NCI-H226 (cell line): ENCODE measurements around the gene SIMC1.

ENCODE experiments used
- DNase-seq: peaks from one replicate; pipeline ENCODE4 v3.0.0-alpha.2; 2015

Gene SIMC1

GRCh38 chr5:176317534-176318374 is 79.5 kb downstream of the SIMC1 start:
- DNase-seq: no peak

DNA sequence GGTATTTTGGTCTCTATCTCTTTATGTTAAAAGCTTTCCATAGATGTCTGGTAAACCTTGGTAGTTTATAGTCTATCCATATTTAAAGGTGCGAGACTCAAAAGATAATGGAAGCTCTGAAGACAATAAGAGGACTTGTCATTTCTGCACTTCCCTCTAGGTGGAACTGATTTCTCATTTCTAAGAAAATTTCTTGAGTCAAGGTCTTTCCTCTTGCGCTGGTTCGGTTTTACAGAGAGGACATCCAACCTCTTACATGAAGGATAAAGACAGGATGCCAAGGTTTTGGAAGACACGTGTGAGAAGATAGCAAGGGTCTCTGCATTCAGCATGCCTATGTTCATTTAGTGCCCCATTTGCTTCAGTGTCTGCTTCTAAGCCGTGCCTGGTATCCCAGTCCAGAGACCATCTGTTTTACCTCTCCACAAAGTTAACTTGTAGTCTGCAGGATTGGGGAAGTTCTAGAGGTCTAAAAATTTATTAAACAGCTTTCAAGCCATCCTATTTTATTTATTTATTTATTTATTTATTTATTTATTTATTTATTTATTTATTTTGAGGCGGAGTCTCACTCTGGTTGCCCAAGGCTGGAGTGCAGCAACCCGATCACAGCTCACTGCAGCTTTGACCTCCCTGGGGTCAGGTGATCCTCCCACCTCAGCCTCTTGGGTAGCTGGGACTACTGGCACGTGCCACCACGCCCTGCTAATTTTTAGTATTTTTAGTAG is 81.8 kb downstream of the SIMC1 start:
- DNase-seq: no peak

DNA sequence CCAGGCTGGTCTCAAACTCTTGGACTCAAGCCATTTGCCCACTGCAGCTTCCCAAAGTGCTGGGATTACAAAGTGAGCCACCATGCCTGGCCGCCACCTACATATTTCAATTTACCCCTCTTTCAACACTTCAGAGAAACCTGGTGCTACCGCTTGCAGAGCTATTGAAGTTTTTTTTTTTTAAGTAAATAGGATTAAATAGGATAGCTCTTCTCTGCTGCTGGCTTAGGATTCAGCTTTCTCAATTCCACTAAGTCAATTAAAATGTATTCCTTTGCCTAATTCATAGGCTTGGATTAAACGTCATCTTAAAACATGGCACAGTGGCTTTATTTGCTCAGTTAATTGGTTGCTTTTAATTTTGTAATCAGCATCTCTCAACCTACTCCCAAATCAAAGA is 82.4 kb downstream of the SIMC1 start:
- no peak for DNase-seq

DNA sequence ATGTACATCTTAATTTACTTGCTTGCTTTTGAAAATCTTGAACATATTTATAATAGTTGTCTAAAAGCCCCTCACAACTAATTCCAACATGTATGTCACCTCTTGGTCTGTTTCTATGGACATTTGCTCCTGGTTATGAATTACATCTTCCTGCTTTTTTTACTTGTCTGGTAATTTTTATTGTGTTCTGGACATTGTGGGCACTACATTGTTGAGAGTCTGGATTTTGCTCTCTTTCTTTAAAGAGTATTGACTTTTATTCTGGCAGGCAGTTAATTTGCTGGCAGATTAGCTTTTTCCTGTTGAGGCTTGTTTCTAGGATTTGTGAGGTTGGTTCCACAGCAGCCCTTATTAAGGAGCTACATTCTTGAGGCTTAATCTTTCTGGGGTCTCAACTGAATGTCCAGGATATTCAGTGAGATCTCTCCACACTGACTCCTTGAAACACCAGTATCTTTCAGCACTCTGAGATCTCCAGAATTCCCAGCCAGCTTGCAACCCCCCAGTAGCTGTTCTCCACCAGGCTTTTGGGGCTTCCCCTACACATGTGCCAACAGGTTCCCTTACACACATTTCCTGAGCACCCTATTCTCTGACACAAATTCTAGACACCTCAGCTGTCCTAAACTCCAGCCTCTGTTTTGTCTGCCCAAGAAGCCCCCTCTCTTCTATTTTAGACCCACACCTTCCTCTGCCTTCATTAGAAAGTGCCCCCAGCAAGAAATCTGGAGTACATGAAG is 96.0 kb downstream of the SIMC1 start:
- DNase-seq: no peak

DNA sequence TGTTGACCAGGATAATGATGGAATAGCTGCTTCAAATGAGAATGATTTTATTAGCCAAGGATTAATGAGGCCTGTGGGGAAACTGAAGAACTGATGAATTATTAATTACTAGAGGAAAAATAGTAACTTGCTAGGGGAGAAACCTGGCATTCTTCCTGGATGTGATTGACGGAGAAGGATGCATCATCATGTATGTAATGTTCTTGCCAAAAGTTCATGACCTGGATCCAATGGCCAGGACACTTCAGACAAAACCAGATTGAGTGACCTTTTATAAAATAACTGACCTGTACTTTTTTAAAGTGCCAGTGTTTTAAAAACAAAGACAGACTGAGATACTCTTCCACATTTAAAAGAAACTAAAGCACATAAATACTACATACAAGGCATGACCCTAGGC is 99.7 kb downstream of the SIMC1 start:
- DNase-seq: no peak

- no peak for DNase-seq
Observed at GRCh38 chr5:176339304-176339703, 101.1 kb downstream of the SIMC1 start.

- DNase-seq: no peak
Observed at GRCh38 chr5:176341325-176342157, 103.3 kb downstream of the SIMC1 start.

- DNase-seq: no peak
Observed at GRCh38 chr5:176342158-176342483, 103.9 kb downstream of the SIMC1 start.

DNA sequence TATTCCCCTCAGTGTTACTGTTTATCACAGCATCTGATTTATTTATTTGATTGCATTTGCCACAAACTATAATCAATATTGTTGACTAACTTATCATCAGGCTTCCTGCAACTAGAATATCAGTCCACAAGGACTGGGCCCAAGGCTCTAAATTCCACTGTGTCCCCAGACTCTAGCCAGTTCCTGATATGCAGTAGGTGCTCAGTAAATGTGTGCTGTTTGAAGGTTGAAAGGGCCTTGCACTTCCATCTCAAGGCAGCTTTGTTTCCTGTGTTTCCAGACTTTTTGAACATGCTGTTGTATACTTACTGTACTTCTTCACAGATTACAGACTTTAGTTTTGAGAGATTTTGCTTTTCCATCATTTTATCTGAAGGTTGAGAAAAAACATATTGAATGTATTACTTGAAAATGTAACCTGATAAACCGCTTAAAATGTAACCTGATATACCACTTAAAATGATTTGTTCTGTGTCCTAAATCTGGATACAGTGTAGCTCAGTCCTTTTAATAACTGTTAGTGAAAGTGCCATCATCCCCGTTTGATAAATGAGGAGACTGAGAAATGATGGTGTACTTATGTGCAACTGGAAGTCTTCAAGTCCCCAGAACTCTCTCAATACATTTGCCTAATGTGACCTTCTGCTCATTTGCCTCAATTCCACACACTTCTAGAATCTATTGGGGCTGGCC is 104.7 kb downstream of the SIMC1 start:
- DNase-seq: no peak

DNA sequence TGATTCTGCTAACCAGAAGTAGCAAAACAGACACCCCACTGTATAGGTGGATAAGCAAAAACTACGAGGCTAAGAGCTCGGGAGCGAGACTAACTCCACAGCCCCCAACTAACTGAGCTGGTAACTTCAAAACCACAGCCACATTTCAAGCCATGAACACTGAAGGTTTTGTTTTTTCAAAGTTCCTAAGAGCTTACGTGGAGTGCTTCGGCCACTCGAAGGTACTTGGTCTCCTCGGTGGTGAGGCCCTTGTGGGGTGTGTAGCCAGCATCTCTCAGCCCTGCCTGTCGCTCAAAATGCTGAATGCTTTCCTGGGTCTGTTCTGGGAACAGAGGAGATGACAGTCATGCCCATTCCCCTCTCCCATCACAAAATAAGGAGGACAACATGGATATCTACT is 112.2 kb downstream of the SIMC1 start:
- no peak for DNase-seq

GRCh38 chr5:176352116-176352878 is 114.1 kb downstream of the SIMC1 start:
- DNase-seq: no peak

DNA sequence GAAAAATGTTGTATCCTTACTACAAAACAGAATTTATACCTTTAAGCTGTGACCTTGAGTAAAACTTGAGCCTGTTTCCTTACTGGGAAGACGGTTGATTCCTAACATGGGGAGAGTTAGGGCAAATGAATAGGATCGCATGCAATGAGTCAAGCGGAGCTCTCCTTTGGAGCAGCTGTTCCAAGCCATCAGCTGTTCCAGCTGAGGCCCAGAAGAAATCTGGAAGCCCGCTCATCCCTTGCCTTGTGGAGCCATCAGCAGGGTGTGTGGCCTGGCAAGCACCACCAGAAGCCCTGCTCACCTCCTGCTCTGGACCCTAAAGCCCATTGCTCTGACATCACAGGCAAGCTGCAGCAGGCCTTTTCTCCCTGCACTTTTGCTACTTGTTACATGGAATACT is 115.3 kb downstream of the SIMC1 start:
- no peak for DNase-seq

DNA sequence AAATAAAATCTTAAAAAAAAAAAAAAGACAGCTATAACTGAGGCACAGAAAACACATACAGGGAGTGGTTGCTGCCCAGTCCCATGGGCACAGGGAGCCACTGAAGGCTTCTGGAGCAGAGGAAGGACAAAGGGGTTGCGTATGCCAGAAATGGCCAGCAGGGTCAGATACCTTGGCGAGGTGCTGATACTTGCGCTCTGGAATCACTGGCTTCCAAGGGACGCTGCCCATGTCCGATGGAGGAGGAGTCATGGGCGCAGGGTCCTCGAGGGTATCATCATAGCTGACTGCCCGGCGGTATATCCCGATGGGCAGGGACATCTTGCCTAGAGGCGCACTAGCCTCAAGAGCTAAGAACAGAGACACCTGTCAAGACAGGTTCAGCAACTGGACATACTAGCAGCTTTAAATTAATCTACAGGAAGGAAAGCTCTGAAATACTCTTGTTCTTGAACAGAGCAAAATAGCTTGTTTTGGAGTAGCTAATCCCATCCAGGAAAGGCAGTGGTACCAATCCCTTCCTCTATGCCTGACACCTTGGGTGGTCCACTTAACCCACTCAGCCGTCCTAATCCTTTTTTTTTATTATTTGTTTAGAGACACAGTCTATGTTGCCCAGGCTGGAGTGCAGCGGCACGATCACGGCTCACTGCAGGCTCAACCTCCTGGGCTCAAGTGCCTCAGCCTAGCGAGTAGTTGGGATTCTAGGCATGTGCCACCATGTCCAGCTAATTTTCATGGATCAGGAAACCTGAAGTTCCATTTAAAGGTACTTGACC is 117.4 kb downstream of the SIMC1 start:
- DNase-seq: no peak

- DNase-seq: no peak
Observed at GRCh38 chr5:176356179-176356566, 117.9 kb downstream of the SIMC1 start.

- DNase-seq: no peak
Observed at GRCh38 chr5:176359658-176360057, 121.4 kb downstream of the SIMC1 start.

GRCh38 chr5:176360894-176361436 is 122.7 kb downstream of the SIMC1 start:
- DNase-seq: no peak

- DNase-seq: peak; percentile 86
Observed at GRCh38 chr5:176361437-176362232, 123.4 kb downstream of the SIMC1 start, which contains the start of gene KIAA1191. KIAA1191 (minus strand) TSS chr5:176361764; CDS start chr5:176359508, 2,256 bp downstream.

- DNase-seq: no peak
Observed at GRCh38 chr5:176362233-176362490, 123.9 kb downstream of the SIMC1 start.

GRCh38 chr5:176364765-176365350 is 126.6 kb downstream of the SIMC1 start:
- no peak for DNase-seq
